ENCODE data around the gene UCP3. TPM values are rescaled to one million over a fixed set of nuclear protein-coding genes. Genes with fewer than 3 reads are reported as not detected.

UCP3 gene
- total RNA-seq, 1 experiment from 2014 or later = 1.2 TPM

GRCh38 chr11:73962101-73962705 is 46.7 kb downstream of the UCP3 start:
- ATAC-seq (no peak), DNase-seq (no peak)
- Histone ChIP-seq H3K9me2 (replicated peaks; ENCODE audit: low read length) (no peaks in the 10 kb centered on the region), H3K36me3 (ENCODE audit: low read depth, low read length) (no peaks in the 10 kb centered on the region), H2AFZ (ENCODE audit: low read length) (no peak overlapping the region), H3K27me3 (ENCODE audit: low read length) (no peaks in the 10 kb centered on the region), H3K4me1 (ENCODE audit: insufficient read depth, low read length) (peaks cover 7% of the 10 kb centered on the region), H3K79me2 (ENCODE audit: low read length) (no peaks in the 10 kb centered on the region), H4K20me1 (ENCODE audit: low read length) (no peaks in the 10 kb centered on the region), H3K4me2 (ENCODE audit: low read length) (no peak overlapping the region), H3K9ac (ENCODE audit: low read length) (no peak overlapping the region), H3K27ac (ENCODE audit: low read length) (no peak overlapping the region), H3F3A (ENCODE audit: low read length, unreplicated experiment) (no peaks in the 10 kb centered on the region), H3K4me3 (ENCODE audit: low read length) (no peak overlapping the region), H3K9me3 (ENCODE audit: low read length) (no peaks in the 10 kb centered on the region)
- ChIA-PET CTCF (no interaction called here), POLR2A (ENCODE audit: unreplicated experiment) (no interaction called here)
- no TSS peak for BruUV-seq (replicated peaks)
- TF ChIP-seq EZH2phosphoT487 (IDR thresholded peaks at IDR 0.05; ENCODE audit: borderline replicate concordance, low read length) (no peak), CTCF (conservative IDR thresholded peaks at IDR 0.05; ENCODE audit: low read depth, low read length) (no peak), EZH2 (IDR thresholded peaks at IDR 0.05; ENCODE audit: low read length, unreplicated experiment) (no peak)
- intact Hi-C loops (cut with micrococcal nuclease) = loop anchor here (10.0 kb wide), 1 partner anchor 483 kb away; no protein-coding TSS in a partner anchor

GRCh38 chr11:73961321-73961720 is 47.6 kb downstream of the UCP3 start:
- Histone ChIP-seq H3K27me3 (ENCODE audit: low read length) (no peaks in the 10 kb centered on the region), H3K36me3 (ENCODE audit: low read depth, low read length) (no peaks in the 10 kb centered on the region), H3K27ac (ENCODE audit: low read length) (no peak overlapping the region), H3K9ac (ENCODE audit: low read length) (no peak overlapping the region), H3K4me3 (ENCODE audit: low read length) (no peak overlapping the region), H3K4me2 (ENCODE audit: low read length) (no peak overlapping the region), H3K9me3 (ENCODE audit: low read length) (no peaks in the 10 kb centered on the region), H3K4me1 (ENCODE audit: insufficient read depth, low read length) (peaks cover 8% of the 10 kb centered on the region), H4K20me1 (ENCODE audit: low read length) (no peaks in the 10 kb centered on the region), H3K9me2 (replicated peaks; ENCODE audit: low read length) (no peaks in the 10 kb centered on the region), H3K79me2 (ENCODE audit: low read length) (no peaks in the 10 kb centered on the region), H2AFZ (ENCODE audit: low read length) (no peak overlapping the region), H3F3A (ENCODE audit: low read length, unreplicated experiment) (no peaks in the 10 kb centered on the region)
- ChIA-PET POLR2A (ENCODE audit: unreplicated experiment) (no interaction called here), CTCF (no interaction called here)
- no TSS peak for BruUV-seq (replicated peaks)
- TF ChIP-seq CTCF (conservative IDR thresholded peaks at IDR 0.05; ENCODE audit: low read depth, low read length) (no peak), EZH2phosphoT487 (IDR thresholded peaks at IDR 0.05; ENCODE audit: borderline replicate concordance, low read length) (no peak), EZH2 (IDR thresholded peaks at IDR 0.05; ENCODE audit: low read length, unreplicated experiment) (no peak)
- intact Hi-C loops (cut with micrococcal nuclease) = loop anchor here (10.0 kb wide), 1 partner anchor 483 kb away; no protein-coding TSS in a partner anchor
- DNase-seq = peak; percentile 13
- no peak for ATAC-seq

GRCh38 chr11:73958521-73959141 is 50.3 kb downstream of the UCP3 start:
- no TSS peak for BruUV-seq (replicated peaks)
- no peak overlapping the region for H3K27ac ChIP-seq (ENCODE audit: low read length)
- H2AFZ ChIP-seq (ENCODE audit: low read length) = no peak overlapping the region
- H3F3A ChIP-seq (ENCODE audit: low read length, unreplicated experiment) = no peaks in the 10 kb centered on the region
- no peaks in the 10 kb centered on the region for H4K20me1 ChIP-seq (ENCODE audit: low read length)
- intact Hi-C loops (cut with micrococcal nuclease) = no loop called here
- H3K79me2 ChIP-seq (ENCODE audit: low read length) = no peaks in the 10 kb centered on the region
- ChIA-PET CTCF (no interaction called here), POLR2A (ENCODE audit: unreplicated experiment) (interaction anchor here (0.6 kb wide), 1 partner anchor 179 kb away, joined by 4 read pairs; no protein-coding TSS in a partner anchor)
- no peak overlapping the region for H3K4me3 ChIP-seq (ENCODE audit: low read length)
- H3K4me2 ChIP-seq (ENCODE audit: low read length) = no peak overlapping the region
- H3K9me2 ChIP-seq (replicated peaks; ENCODE audit: low read length) = no peaks in the 10 kb centered on the region
- H3K9ac ChIP-seq (ENCODE audit: low read length) = no peak overlapping the region
- no peaks in the 10 kb centered on the region for H3K9me3 ChIP-seq (ENCODE audit: low read length)
- peaks cover 8% of the 10 kb centered on the region for H3K4me1 ChIP-seq (ENCODE audit: insufficient read depth, low read length)
- DNase-seq = no peak
- TF ChIP-seq EZH2 (IDR thresholded peaks at IDR 0.05; ENCODE audit: low read length, unreplicated experiment) (no peak), CTCF (conservative IDR thresholded peaks at IDR 0.05; ENCODE audit: low read depth, low read length) (no peak), EZH2phosphoT487 (IDR thresholded peaks at IDR 0.05; ENCODE audit: borderline replicate concordance, low read length) (no peak)
- ATAC-seq = 0 out of 2 replicates have a peak, but pooled peaks have one; percentile 12
- no peaks in the 10 kb centered on the region for H3K36me3 ChIP-seq (ENCODE audit: low read depth, low read length)
- no peaks in the 10 kb centered on the region for H3K27me3 ChIP-seq (ENCODE audit: low read length)

All from PC-3 (cell line).